ENCODE data around the gene WIPI1. TPM values are rescaled to one million over a fixed set of nuclear protein-coding genes. Genes with fewer than 3 reads are reported as not detected.

Gene WIPI1
- total and polyA plus RNA-seq, 9 of the 15 experiments (the other 6 are each of a cell fraction or from before 2014, with no cell fraction given), result 3.7 to 23.5 (median 11.8) TPM

GRCh38 chr17:68462381-68463210, 5.3 kb upstream of the WIPI1 start (continued):
- TF ChIP-seq MGA (IDR thresholded peaks at IDR 0.05) (peak; percentile 20; the same call in 1 of the 2 replicates), POLR2G (IDR thresholded peaks at IDR 0.05; ENCODE audit: low read depth, low read length) (no peak), MIER1 (IDR thresholded peaks at IDR 0.05; ENCODE audit: low read depth) (no peak), ELF1 (tag; IDR thresholded peaks at IDR 0.05) (no peak), E2F1 (CRISPR knock-in tag; IDR thresholded peaks at IDR 0.05) (no peak), CBX8 (IDR thresholded peaks at IDR 0.05; ENCODE audit: borderline replicate concordance, extremely low read depth, low read depth, low read length, poor library complexity, severe bottlenecking) (no peak), ZFP36 (IDR thresholded peaks at IDR 0.05; ENCODE audit: low read depth, low read length, partially characterized antibody) (no peak), ZNF347 (CRISPR knock-in tag; IDR thresholded peaks at IDR 0.05; ENCODE audit: low read depth) (no peak)
- TF ChIP-seq, protein P1, sequence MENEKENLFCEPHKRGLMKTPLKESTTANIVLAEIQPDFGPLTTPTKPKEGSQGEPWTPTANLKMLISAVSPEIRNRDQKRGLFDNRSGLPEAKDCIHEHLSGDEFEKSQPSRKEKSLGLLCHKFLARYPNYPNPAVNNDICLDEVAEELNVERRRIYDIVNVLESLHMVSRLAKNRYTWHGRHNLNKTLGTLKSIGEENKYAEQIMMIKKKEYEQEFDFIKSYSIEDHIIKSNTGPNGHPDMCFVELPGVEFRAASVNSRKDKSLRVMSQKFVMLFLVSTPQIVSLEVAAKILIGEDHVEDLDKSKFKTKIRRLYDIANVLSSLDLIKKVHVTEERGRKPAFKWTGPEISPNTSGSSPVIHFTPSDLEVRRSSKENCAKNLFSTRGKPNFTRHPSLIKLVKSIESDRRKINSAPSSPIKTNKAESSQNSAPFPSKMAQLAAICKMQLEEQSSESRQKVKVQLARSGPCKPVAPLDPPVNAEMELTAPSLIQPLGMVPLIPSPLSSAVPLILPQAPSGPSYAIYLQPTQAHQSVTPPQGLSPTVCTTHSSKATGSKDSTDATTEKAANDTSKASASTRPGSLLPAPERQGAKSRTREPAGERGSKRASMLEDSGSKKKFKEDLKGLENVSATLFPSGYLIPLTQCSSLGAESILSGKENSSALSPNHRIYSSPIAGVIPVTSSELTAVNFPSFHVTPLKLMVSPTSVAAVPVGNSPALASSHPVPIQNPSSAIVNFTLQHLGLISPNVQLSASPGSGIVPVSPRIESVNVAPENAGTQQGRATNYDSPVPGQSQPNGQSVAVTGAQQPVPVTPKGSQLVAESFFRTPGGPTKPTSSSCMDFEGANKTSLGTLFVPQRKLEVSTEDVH (IDR thresholded peaks at IDR 0.05; ENCODE audit: low read depth, partially characterized antibody), result no peak

All from K562 (cell line).